Endothelial cell of umbilical vein (primary cell): ENCODE results near the gene MYDGF. TPM values are rescaled to one million over a fixed set of nuclear protein-coding genes. Genes with fewer than 3 reads are reported as not detected.

ENCODE experiments used
- BruUV-seq: library from RNA; stranded (reverse); fragments of 400-500 nt; replicated peaks from 2 replicates; lab custom pipeline; 2021; lab: Mats Ljungman, UMichigan
- CTCF ChIA-PET: fragments of 300-600, 350-600 bp; sonication (Branson Sonifier 250); formaldehyde crosslinking; loops from one replicate; lab custom pipeline; 2021; ENCODE audit warnings: antibody characterized with exemption, inconsistent platforms; lab: Charles Lee
- POLR2A ChIA-PET: fragments of 300-600, 350-600 bp; sonication (Branson Sonifier 250); formaldehyde crosslinking; loops from one replicate; lab custom pipeline; 2021; ENCODE audit warnings: antibody characterized with exemption, inconsistent platforms; lab: Charles Lee
- DNase-seq: peaks from one replicate; pipeline ENCODE4 v3.0.0-alpha.2; 2011; ENCODE audit warnings: low read depth, low spot score
- FAIRE-seq: peaks from 2 replicates; lab custom pipeline; 2011; peaks lifted over from hg19 to GRCh38; lab: Jason Lieb, UNC
- H2AFZ ChIP-seq: 2 replicates; pipeline ENCODE4 v1.6.0; 2012; ENCODE audit warnings: low read depth, low read length, control low read depth, inconsistent platforms
- H3K27ac ChIP-seq: 2 replicates; pipeline ENCODE4 v1.5.1; 2011; ENCODE audit warnings: low read depth, mild to moderate bottlenecking, control low read depth, low read length, moderate library complexity; ENCODE audit not compliant: insufficient read depth
- H3K27me3 ChIP-seq, 2 experiments: 2 replicates each; pipeline versions ENCODE4 v1.6.0 to v1.6.1; 2011; ENCODE audit warnings: low read length in 2 of 2, mixed read lengths in 1 of 2; ENCODE audit not compliant: control insufficient read depth in 2 of 2, insufficient read depth in 2 of 2
- H3K36me3 ChIP-seq, 2 experiments: 2 replicates in 1 of 2; 3 replicates in 1 of 2; pipeline ENCODE4 v1.5.1; 2011; ENCODE audit warnings: low read length in 2 of 2, mild to moderate bottlenecking in 1 of 2, moderate library complexity in 1 of 2; ENCODE audit not compliant: control insufficient read depth in 2 of 2, insufficient read depth in 2 of 2; ENCODE audit errors: extremely low read depth in 1 of 2
- H3K4me1 ChIP-seq: 3 replicates; pipeline ENCODE4 v1.5.1; 2011; ENCODE audit warnings: mild to moderate bottlenecking, low read length; ENCODE audit not compliant: control insufficient read depth, insufficient read depth; ENCODE audit errors: extremely low read depth
- H3K4me2 ChIP-seq: 2 replicates; pipeline ENCODE4 v1.6.1; 2011; ENCODE audit warnings: low read length, control low read depth, mixed read lengths; ENCODE audit not compliant: insufficient read depth
- H3K4me3 ChIP-seq, 3 experiments: fragments of 200-600 bp in 1 of 3; sonication (generic), shearing (Covaris generic) in 1 of 3; replicated peaks in 1 of 3; 2 replicates each; pipeline ENCODE4 v1.5.1; 2011 to 2016; ENCODE audit warnings: control low read depth in 3 of 3, low read length in 3 of 3, mild to moderate bottlenecking in 2 of 3, inconsistent platforms in 1 of 3, low read depth in 1 of 3, moderate library complexity in 1 of 3; ENCODE audit not compliant: insufficient read depth in 1 of 3
- H3K79me2 ChIP-seq: 2 replicates; pipeline ENCODE4 v1.6.0; 2012; ENCODE audit warnings: low read length, inconsistent platforms; ENCODE audit not compliant: control insufficient read depth, insufficient read depth
- H3K9ac ChIP-seq: replicated peaks from 2 replicates; pipeline ENCODE3; 2011; ENCODE audit warnings: low read length, control low read depth; ENCODE audit not compliant: insufficient read depth; ENCODE audit errors: extremely low read depth
- H3K9me1 ChIP-seq: replicated peaks from 3 replicates; pipeline ENCODE4 v1.6.0; 2011; ENCODE audit warnings: mild to moderate bottlenecking, low read length; ENCODE audit not compliant: control insufficient read depth, insufficient read depth; ENCODE audit errors: extremely low read depth
- H3K9me3 ChIP-seq: replicated peaks from 2 replicates; pipeline ENCODE4 v1.5.1; 2012; ENCODE audit warnings: low read length, inconsistent platforms; ENCODE audit not compliant: control insufficient read depth, insufficient read depth
- H4K20me1 ChIP-seq: replicated peaks from 2 replicates; pipeline ENCODE3; 2011; ENCODE audit warnings: mild to moderate bottlenecking, low read length; ENCODE audit not compliant: control insufficient read depth, insufficient read depth; ENCODE audit errors: extremely low read depth
- EZH2 ChIP-seq: IDR thresholded peaks from 2 replicates; pipeline ENCODE4 v1.6.1; 2012; ENCODE audit warnings: borderline replicate concordance, low read depth, mild to moderate bottlenecking, moderate library complexity, low read length, inconsistent platforms; ENCODE audit not compliant: severe bottlenecking
- FOS ChIP-seq: IDR thresholded peaks from 2 replicates; pipeline ENCODE4 v1.6.1; 2011; ENCODE audit warnings: mild to moderate bottlenecking, low read length, moderate library complexity, borderline replicate concordance; ENCODE audit not compliant: insufficient read depth
- GATA2 ChIP-seq: IDR thresholded peaks from 2 replicates; pipeline ENCODE4 v1.7.0; 2011; ENCODE audit warnings: low read depth, mild to moderate bottlenecking, moderate library complexity, mixed read lengths, low read length; ENCODE audit not compliant: insufficient read length, insufficient read depth
- JUN ChIP-seq: IDR thresholded peaks from 2 replicates; pipeline ENCODE4 v1.6.1; 2011; ENCODE audit warnings: borderline replicate concordance, low read depth; ENCODE audit not compliant: insufficient read length, insufficient read depth
- MYC ChIP-seq: IDR thresholded peaks from one replicate; pipeline ENCODE4 v1.6.1; 2011; ENCODE audit warnings: mild to moderate bottlenecking, low read depth, low read length
- POLR2A ChIP-seq: IDR thresholded peaks from 2 replicates; pipeline ENCODE4 v1.6.1; 2012; ENCODE audit warnings: low read depth, mild to moderate bottlenecking, control low read depth, low read length
- POLR2AphosphoS5 ChIP-seq: IDR thresholded peaks from 2 replicates; pipeline ENCODE4 v1.6.1; 2012; ENCODE audit warnings: low read depth, mild to moderate bottlenecking, control low read depth, low read length, moderate library complexity; ENCODE audit not compliant: insufficient read depth
- dilution Hi-C: fragments of 300-500 bp; cut with MboI; formaldehyde crosslinking; loops from one replicate; pipeline ENCODE4 v1.15.0; 2019; ENCODE audit warnings: low sequenced_read_pairs; ENCODE audit not compliant: extremely low pct_ligation_motif_present
- intact Hi-C: fragments of 100-400 bp; cut with micrococcal nuclease; formaldehyde crosslinking; loops from one replicate; pipeline ENCODE4 v1.10.0; 2022
- polyA plus RNA-seq, 4 experiments: library from polyadenylated mRNA; depleted of rRNA in 3 of 4; stranded (reverse) in 3 of 4; unstranded in 1 of 4; fragments of >200 nt; gene quantifications; 2 replicates each; pipeline versions ENCODE4 v1.2.1 to v1.2.3, GENCODE V29; 2011 to 2012; ENCODE audit warnings: missing spikeins in 1 of 4
- total RNA-seq: library from RNA; stranded (reverse); gene quantifications from 2 replicates; pipeline ENCODE4 v1.2.3, GENCODE V29; 2021
- TF ChIP-seq, protein P1 (sequence below): IDR thresholded peaks from 2 replicates; pipeline ENCODE4 v1.6.1; 2011; ENCODE audit not compliant: insufficient read depth, insufficient read length
- TF ChIP-seq, protein P2 (sequence below), 2 donors: IDR thresholded peaks; 1 replicate in 1 of 2; 2 replicates in 1 of 2; pipeline ENCODE4 v1.5.1; 2011; ENCODE audit warnings: low read length in 2 of 2, mild to moderate bottlenecking in 2 of 2, moderate library complexity in 2 of 2, control low read depth in 1 of 2, inconsistent platforms in 1 of 2, low read depth in 1 of 2; ENCODE audit not compliant: insufficient read depth in 1 of 2; ENCODE audit errors: extremely low read depth in 1 of 2

Gene MYDGF
- total and polyA plus RNA-seq, 2 donors (not counting 3 experiments of a cell fraction or from before 2014, with no cell fraction given): 191 to 337 TPM

DNA sequence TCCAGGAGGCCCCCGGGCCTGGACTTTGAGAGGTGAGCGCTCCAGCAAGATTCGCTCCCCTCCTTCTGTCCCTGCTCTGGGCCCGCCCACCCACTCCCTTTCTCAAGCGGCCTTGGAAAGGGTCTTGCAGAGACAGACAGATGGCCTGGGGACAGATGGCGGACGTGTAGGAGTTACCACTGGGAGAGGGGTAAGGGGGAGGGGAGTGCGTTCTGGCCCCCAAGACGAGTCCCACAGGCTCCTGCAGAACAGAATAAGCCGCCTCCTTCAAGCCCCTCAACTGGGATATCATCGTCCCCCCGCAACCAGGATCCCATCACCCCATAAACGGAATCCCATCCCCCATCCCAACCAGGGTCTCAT is 34.4 kb downstream of the MYDGF start:
- no peak for FAIRE-seq
- CTCF ChIA-PET: interaction anchor here (0.6 to 3.7 kb wide), 25 partner anchors 10 to 368 kb away, joined by 3 to 66 read pairs (median 7); partner anchors contain the start of genes PLIN5 and SEMA6B
- peak overlapping the region; percentile 7 for H3K9ac ChIP-seq

More for the DNA sequence above, 34.4 kb downstream of the MYDGF start:
- Histone ChIP-seq H3K36me3 (no peaks in the 10 kb centered on the region), H3K4me3 (peak overlapping the region in 1 of 3 experiments; percentile 31), H3K4me1 (peaks cover 43% of the 10 kb centered on the region), H2AFZ (peak overlapping the region; percentile 12), H4K20me1 (no peaks in the 10 kb centered on the region), H3K27me3 (no peaks in the 10 kb centered on the region), H3K4me2 (no peak overlapping the region), H3K9me3 (no peaks in the 10 kb centered on the region), H3K9me1 (no peaks in the 10 kb centered on the region), H3K27ac (peak overlapping the region; percentile 11), H3K79me2 (peaks cover 14% of the 10 kb centered on the region)
- TF ChIP-seq EZH2 (no peak), POLR2AphosphoS5 (no peak), FOS (no peak), POLR2A (no peak), GATA2 (no peak), JUN (no peak), MYC (no peak)
- TF ChIP-seq, protein P1, sequence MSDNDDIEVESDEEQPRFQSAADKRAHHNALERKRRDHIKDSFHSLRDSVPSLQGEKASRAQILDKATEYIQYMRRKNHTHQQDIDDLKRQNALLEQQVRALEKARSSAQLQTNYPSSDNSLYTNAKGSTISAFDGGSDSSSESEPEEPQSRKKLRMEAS: no peak
- TF ChIP-seq, protein P2, sequence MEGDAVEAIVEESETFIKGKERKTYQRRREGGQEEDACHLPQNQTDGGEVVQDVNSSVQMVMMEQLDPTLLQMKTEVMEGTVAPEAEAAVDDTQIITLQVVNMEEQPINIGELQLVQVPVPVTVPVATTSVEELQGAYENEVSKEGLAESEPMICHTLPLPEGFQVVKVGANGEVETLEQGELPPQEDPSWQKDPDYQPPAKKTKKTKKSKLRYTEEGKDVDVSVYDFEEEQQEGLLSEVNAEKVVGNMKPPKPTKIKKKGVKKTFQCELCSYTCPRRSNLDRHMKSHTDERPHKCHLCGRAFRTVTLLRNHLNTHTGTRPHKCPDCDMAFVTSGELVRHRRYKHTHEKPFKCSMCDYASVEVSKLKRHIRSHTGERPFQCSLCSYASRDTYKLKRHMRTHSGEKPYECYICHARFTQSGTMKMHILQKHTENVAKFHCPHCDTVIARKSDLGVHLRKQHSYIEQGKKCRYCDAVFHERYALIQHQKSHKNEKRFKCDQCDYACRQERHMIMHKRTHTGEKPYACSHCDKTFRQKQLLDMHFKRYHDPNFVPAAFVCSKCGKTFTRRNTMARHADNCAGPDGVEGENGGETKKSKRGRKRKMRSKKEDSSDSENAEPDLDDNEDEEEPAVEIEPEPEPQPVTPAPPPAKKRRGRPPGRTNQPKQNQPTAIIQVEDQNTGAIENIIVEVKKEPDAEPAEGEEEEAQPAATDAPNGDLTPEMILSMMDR (IDR thresholded peaks at IDR 0.05; ENCODE audit: extremely low read depth in 1 of 2, insufficient read depth in 1 of 2, low read depth in 1 of 2, low read length in 2 of 2): no peak
- POLR2A ChIA-PET: no interaction called here
- dilution Hi-C loops (no loop called here), intact Hi-C loops (loop anchor here (1.0 to 5.0 kb wide), 3 partner anchors 112 to 233 kb away; partner anchors contain the start of genes CHAF1A, HDGFL2 and SH3GL1)
- no peak for DNase-seq
- BruUV-seq: no TSS peak
